ENCODE results near the gene PSORS1C1. TPM values are rescaled to one million over a fixed set of nuclear protein-coding genes. Genes with fewer than 3 reads are reported as not detected.

PSORS1C1 gene
- total RNA-seq (2021), result 0.48 TPM in 2 replicates
- long read RNA-seq, result 0 reads

DNA sequence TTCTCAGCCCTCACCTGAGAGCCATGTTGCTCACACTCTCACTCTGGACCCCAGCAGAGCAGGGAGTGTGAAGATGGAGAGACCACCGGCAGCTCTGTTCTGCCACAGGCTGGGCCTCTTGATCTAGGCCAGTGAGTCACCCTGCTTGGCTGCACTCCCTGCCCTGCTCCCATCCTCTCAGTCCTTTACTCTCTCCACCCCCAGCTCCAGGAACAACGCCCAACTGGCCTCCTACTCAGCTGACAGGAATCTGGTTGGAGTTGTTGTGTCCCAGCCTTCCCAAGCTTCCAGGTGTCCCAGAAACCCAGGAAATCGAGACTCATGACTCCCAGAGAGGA, at the start of gene PSORS1C1:
PSORS1C1 (plus strand) TSS at position 260 of the 338 bp plus-strand sequence. CDS start 14,833 bp downstream, outside the sequence.
- Mint-ChIP-seq H3K4me1 (peaks cover 47 to 56% of the 10 kb centered on the region in 2 experiments), H3K27ac (peak within 1 kb of the TSS in 1 of 3 experiments; percentile 86; a peak in 5 of 7 replicates), H3K4me3 (no peak within 1 kb of the TSS), H3K27me3 (ENCODE audit: low read depth) (peaks cover 60% of the 10 kb centered on the region), H3K9me3 (no peaks in the 10 kb centered on the region; a peak in 1 of 5 replicates), H3K36me3 (ENCODE audit: insufficient read depth in 1 of 3, low read depth in 3 of 3) (no peaks in the 10 kb centered on the region)
- Histone ChIP-seq H3K9ac (ENCODE audit: extremely low read depth, insufficient read length, low read length) (no peak within 1 kb of the TSS), H2BK120ac (ENCODE audit: low read depth, low read length, poor library complexity, severe bottlenecking) (no peak within 1 kb of the TSS), H3K56ac (ENCODE audit: insufficient read length, low read depth, low read length) (no peak within 1 kb of the TSS), H4K8ac (replicated peaks; ENCODE audit: insufficient read length, low read depth, low read length) (no peak within 1 kb of the TSS), H3K27me3 (ENCODE audit: insufficient read depth, low read length) (no peaks in the 10 kb centered on the region; the same call in 1 of the 2 replicates), H2AFZ (ENCODE audit: low read length) (no peak within 1 kb of the TSS), H2BK20ac (ENCODE audit: low read depth, low read length, poor library complexity, severe bottlenecking) (no peak within 1 kb of the TSS), H3K9me3 (ENCODE audit: control insufficient read depth, low read depth, low read length) (no peaks in the 10 kb centered on the region), H2BK12ac (ENCODE audit: insufficient read length, low read depth, low read length) (no peak within 1 kb of the TSS), H3K18ac (ENCODE audit: insufficient read length, low read depth, low read length) (no peak within 1 kb of the TSS), H3K4me1 (ENCODE audit: insufficient read depth, low read length) (peaks cover 14% of the 10 kb centered on the region; the same call in 1 of the 2 replicates), H3K4ac (ENCODE audit: low read depth, low read length) (no peak within 1 kb of the TSS), H3K14ac (ENCODE audit: insufficient read depth, low read length) (peak within 1 kb of the TSS; percentile 36; the same call in 1 of the 2 replicates), H3K23me2 (ENCODE audit: insufficient read length, low read depth, low read length, poor library complexity, severe bottlenecking) (no peaks in the 10 kb centered on the region), H3K23ac (ENCODE audit: insufficient read length, low read depth, low read length) (no peak within 1 kb of the TSS), H3K27ac (ENCODE audit: insufficient read length, low read depth, low read length) (no peak within 1 kb of the TSS), H2BK15ac (ENCODE audit: low read depth, low read length) (no peak within 1 kb of the TSS), H3K79me1 (ENCODE audit: insufficient read depth, low read depth, low read length, poor library complexity, severe bottlenecking) (no peaks in the 10 kb centered on the region), H3K79me2 (ENCODE audit: insufficient read depth, low read length) (no peaks in the 10 kb centered on the region), H4K20me1 (ENCODE audit: control insufficient read depth, insufficient read depth, insufficient read length) (no peaks in the 10 kb centered on the region), H3K4me2 (ENCODE audit: insufficient read depth, insufficient read length, low read length) (no peak within 1 kb of the TSS), H2AK5ac (ENCODE audit: insufficient read length, low read length) (no peak within 1 kb of the TSS), H2BK5ac (ENCODE audit: insufficient read length, low read length) (no peak within 1 kb of the TSS), H4K5ac (ENCODE audit: insufficient read length, low read depth, low read length) (no peak within 1 kb of the TSS), H4K91ac (ENCODE audit: insufficient read length, low read depth, low read length) (no peak within 1 kb of the TSS), H3T11ph (ENCODE audit: low read length) (no peak within 1 kb of the TSS)
- no CpG with 5 or more reads among the region's 3 CpGs for WGBS (ENCODE audit: extremely low coverage, insufficient read length, low lambda C conversion rate)
- TF ChIP-seq CTCF (conservative IDR thresholded peaks at IDR 0.05), result no peak
- peak; percentile 61 for DNase-seq
